ENCODE data around the gene PPP1R3G.

Gene PPP1R3G

GRCh38 chr6:5071216-5071615 is 13.9 kb upstream of the PPP1R3G start:
- no peak for DNase-seq (ENCODE audit: low read depth, low spot score)

DNA sequence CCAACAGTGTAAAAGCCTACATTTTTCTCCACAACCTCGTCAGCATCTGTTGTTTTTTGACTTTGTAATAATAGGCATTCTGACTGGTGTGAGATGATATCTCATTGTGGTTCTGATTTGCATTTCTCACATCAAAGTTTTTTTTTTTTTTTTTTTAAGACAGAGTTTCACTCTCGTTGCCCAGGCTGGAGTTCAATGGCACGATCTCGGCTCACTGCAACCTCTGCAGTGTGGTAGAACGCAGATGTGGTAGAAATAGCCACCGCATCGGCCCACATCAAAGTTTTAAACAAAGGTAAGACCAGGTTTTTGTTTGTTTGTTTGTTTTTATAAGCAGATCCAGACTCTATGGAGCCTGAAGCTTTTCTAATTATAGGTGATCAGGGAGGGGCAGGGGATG is 12.7 kb upstream of the PPP1R3G start:
- DNase-seq (ENCODE audit: low read depth, low spot score), result no peak

- no peak for DNase-seq (ENCODE audit: low read depth, low spot score)
Measured at GRCh38 chr6:5073992-5074391, 11.1 kb upstream of the PPP1R3G start.

GRCh38 chr6:5076931-5077330 is 8.2 kb upstream of the PPP1R3G start:
- no peak for DNase-seq (ENCODE audit: low read depth, low spot score)

DNA sequence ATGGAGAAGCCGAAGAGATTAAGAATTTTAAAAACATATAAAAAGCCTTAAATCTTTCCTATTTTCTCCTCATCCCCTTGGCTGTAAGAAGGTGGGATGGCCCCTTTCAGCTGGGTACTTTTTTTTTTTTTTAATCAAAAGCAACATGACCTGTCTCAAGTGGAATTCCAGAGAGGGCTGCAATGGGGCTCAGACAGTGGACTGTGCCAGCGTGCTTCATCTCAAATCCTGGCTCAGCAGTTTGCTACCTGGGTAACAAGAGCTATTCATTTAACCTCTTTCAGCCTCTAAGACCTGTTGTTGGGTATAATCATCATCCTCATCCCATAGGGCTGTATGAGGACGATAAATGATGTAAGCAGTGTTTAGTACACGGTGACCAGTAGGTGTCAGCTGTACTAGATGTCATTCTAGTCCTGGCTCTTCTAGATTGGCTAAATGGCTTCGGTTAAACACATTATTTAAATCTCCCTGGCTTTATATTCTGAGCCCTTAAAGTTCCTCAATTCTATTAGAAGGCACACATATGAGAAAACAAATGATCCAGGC is 6.9 kb upstream of the PPP1R3G start:
- DNase-seq (ENCODE audit: low read depth, low spot score), result no peak

GRCh38 chr6:5079692-5080091 is 5.4 kb upstream of the PPP1R3G start:
- DNase-seq (ENCODE audit: low read depth, low spot score), result no peak

DNA sequence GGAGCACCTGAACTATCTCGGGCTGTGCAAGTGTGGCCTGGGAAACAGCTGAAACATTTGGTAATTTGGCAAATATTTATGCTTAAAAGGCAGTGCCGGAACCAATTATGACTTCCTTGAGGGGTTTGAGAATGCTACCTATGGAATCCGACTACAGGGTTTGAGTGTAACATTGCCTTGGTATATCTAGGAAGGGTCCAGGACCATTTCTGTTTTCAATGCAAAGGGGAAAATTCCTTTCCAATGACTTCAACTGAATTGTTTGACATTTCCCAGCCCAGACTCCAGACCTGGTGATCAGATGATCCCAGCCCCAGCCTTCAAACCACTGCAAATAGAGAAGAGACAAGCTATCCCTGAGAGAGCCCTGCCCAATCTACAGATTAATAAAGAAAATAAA is 4.6 kb upstream of the PPP1R3G start:
- no peak for DNase-seq (ENCODE audit: low read depth, low spot score)

DNA sequence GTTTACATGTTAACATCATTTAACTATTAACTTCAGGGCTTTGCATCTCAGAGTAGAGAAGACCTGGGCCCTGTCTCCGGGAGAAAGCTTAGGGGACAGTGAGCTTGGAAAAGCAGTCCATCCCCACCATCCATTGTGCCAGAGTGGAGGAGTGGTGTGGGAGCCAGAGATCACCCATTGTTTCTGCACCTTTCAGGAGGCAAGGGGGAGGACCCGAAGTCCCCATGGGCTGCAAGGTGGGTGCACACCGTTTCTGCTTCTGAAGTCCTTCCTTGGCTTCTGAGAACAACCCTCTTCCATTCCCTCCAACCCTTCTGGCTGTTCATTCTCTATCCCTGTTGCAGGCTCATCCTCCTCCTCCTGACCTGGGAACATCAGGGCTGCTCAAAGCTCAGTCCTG is 4.0 kb upstream of the PPP1R3G start:
- no peak for DNase-seq (ENCODE audit: low read depth, low spot score)

GRCh38 chr6:5081955-5082354 is 3.2 kb upstream of the PPP1R3G start:
- DNase-seq (ENCODE audit: low read depth, low spot score), result no peak

DNA sequence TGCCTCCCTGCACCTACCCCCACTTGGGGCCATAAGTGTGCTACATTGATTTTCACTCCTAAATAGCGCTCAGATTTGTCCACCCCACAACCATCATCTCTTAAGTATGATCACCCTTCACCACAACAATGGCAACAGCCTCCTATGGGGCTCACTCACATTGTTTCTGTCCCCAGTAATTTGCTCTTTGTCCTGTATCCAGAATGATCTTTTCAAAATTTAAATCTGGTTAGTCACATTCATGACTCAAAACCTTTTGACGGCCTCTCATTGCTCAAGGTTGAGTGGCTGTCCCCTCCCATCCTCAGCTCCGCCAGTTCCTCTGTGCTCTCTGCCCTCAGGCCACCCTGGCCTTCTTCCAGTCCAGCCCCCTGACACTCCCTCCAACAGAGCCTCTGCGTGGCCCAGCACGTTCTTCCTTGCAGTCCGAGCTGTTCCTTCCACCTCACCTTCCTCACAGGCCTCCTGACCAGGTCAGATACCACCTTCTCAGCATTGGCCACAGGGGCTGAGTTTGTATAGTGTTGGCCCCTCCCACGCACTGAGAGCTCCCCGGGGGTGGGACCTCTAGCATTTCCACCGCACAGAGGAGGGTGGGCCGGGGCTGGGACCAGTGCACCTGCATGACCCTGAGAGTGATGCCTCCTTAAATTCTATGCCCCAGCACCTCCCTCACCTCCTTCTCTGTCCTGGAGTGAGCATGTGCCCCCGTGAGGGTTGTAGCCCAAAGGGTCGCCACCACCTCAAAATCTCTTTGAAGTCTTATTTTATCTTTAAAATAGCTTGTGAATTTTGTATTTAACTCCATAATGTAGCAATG is 2.4 kb upstream of the PPP1R3G start:
- DNase-seq (ENCODE audit: low read depth, low spot score), result no peak

DNA sequence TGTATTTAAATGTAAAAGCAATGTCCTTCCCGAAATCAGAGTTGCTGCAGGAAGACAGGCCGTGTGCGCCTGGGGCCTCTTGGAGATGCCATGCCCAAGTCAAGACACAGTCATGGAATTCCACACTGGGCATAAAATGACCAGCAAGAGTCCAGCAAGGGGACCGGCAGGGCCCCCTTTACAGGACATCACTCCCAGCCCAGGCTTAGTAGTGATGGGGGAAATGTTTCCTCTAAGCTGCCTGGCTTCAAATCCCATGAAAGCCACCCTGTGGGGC is 1.9 kb upstream of the PPP1R3G start:
- DNase-seq (ENCODE audit: low read depth, low spot score), result no peak

DNA sequence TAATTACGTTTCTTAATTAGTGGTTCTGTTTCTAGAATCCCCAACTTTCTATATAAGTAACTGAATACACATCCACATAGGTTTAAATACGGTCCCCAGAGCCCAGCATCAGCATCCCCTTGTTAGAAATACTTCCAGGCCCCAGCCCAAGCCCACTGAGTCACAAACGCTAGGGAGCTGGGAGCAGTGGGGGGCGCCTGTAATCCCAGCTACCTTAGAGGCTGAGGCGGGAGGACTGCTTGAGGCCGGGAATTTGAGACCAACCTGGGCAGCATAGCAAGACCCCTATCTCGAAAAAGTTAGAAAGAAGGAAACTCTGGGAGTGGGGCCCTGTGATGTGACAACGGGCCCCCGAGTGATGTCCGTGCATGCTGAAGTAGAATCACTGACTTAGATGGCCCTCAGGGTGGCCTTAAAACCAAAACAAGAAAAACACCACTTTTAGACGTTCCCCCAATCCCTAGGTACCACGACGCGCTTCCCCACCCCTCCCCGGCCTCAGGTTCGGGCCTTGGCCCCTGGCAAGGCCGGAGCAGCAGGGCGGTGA is 1.3 kb upstream of the PPP1R3G start:
- no peak for DNase-seq (ENCODE audit: low read depth, low spot score)

DNA sequence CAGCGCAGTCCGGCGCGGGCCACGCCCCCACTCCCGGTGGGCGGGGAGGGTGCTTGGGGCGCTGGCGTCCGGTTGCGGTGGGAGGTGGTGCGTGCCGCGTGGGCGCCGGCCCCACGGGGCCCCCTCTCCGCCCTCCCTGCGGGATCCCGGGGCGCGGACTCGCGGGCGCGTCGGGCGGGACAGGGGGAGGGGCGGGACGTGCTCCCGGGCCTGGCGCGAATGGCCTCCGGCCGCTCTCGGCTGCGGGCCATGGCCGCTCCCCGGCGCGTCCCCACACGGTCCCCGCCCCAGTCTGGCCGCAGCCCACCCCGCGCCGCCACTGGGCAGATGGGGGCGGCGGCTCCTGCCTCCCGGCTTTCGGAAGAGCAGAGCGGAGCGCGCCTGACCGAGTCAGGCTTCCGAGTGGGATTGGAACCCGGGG is 771 bp upstream of the PPP1R3G start:
- no peak for DNase-seq (ENCODE audit: low read depth, low spot score)

DNA sequence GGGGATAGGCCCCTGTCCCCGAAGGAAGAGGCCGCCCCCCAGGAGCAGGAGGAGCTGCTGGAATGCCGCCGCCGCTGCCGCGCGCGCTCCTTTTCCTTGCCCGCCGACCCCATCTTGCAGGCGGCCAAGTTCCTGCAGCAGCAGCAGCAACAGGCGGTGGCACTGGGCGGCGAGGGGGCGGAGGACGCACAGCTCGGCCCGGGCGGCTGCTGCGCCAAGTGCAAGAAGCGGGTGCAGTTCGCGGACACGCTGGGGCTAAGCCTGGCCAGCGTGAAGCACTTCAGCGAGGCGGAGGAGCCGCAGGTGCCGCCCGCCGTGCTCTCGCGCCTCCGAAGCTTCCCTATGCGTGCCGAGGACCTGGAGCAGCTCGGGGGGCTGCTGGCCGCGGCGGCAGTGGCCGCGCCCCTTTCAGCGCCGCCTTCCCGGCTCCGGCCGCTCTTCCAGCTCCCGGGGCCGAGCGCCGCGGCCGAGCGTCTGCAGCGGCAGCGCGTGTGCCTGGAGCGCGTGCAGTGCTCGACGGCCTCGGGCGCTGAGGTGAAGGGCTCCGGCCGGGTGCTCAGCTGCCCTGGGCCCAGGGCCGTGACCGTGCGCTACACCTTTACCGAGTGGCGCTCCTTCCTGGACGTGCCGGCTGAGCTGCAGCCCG is 630 bp downstream of the PPP1R3G start:
- DNase-seq (ENCODE audit: low read depth, low spot score), result no peak

DNA sequence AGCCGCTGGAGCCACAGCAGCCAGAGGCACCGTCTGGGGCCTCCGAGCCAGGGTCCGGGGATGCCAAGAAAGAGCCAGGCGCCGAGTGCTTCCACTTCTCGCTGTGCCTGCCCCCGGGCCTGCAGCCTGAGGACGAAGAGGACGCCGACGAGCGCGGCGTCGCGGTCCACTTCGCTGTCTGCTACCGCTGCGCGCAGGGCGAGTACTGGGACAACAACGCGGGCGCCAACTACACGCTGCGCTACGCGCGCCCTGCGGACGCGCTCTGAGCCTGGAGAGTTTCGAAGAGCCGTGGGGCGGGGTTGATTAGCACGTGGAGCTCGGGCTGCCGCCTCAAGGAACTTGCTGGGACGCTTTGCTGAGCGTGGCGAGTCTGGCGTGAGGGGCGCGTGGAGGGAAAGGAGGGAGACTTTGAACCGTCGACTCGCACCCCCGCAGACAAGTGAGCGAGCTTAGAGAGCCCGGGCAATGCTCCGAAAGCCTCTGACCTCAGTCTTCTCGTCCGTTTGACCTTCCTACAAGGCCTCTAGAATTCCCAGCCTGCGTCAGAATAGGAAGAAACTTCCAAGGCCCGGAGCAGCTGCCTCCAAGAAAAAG is 1.3 kb downstream of the PPP1R3G start:
- no peak for DNase-seq (ENCODE audit: low read depth, low spot score)

DNA sequence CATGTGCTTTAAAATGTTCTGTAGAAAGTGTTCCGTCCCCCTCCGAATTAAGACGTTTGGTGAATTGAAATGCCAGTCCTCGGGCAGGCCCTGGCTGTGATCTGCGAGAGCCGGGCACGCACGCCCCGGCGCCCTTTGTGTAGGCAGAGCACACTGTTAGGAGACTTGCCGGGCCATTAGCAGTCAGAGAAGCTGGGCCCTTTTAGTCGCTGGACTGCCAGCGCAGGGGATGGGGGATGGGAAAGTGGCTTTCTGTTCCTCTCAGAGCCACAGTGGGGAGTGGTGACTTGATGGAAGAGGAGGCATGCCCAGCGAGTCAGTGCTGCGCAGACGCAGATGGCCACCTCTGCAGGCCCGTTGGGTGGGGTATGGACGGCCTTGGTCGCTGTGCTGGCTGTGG is 2.2 kb downstream of the PPP1R3G start:
- DNase-seq (ENCODE audit: low read depth, low spot score), result no peak

GRCh38 chr6:5088780-5089179 is 3.6 kb downstream of the PPP1R3G start:
- DNase-seq (ENCODE audit: low read depth, low spot score), result no peak

- DNase-seq (ENCODE audit: low read depth, low spot score), result no peak
Measured at GRCh38 chr6:5089481-5090438, 4.6 kb downstream of the PPP1R3G start.

- no peak for DNase-seq (ENCODE audit: low read depth, low spot score)
Measured at GRCh38 chr6:5090603-5091002, 5.5 kb downstream of the PPP1R3G start.

- DNase-seq (ENCODE audit: low read depth, low spot score), result no peak
Measured at GRCh38 chr6:5091210-5092069, 6.3 kb downstream of the PPP1R3G start.
